Lower leg skin (tissue), 4 donors: ENCODE data around the gene ATP8A2. TPM values are rescaled to one million over a fixed set of nuclear protein-coding genes. Genes with fewer than 3 reads are reported as not detected.

Experiments used
- DNase-seq, 2 donors: peaks; one replicate each; pipeline ENCODE4 v3.0.0-alpha.2; 2019; ENCODE audit warnings: low spot score in 2 of 2
- H3K4me3 ChIP-seq: fragments of 200-600 bp; sonication (generic); 2 replicates; pipeline ENCODE4 v1.5.1; 2017; ENCODE audit warnings: mild to moderate bottlenecking, low read depth; ENCODE audit not compliant: poor library complexity, severe bottlenecking
- CTCF ChIP-seq, 3 donors: fragments of 450-650 bp; IDR thresholded peaks; one replicate each; pipeline ENCODE4 v1.5.1; 2016; ENCODE audit warnings: antibody characterized with exemption in 3 of 3, mild to moderate bottlenecking in 3 of 3, moderate library complexity in 2 of 3
- POLR2A ChIP-seq, 2 donors: fragments of 450-650 bp; IDR thresholded peaks; one replicate each; pipeline ENCODE4 v1.6.1; 2016 to 2017; ENCODE audit warnings: antibody characterized with exemption in 2 of 2, mild to moderate bottlenecking in 1 of 2, moderate library complexity in 1 of 2
- WGBS, 2 donors: methylation state at CpG; one replicate each; pipeline ENCODE4 v1.1.5; 2018; 5-methylcytosine and 5-hydroxymethylcytosine counted together
- intact Hi-C: fragments of 100-400 bp; cut with DNase I; formaldehyde crosslinking; loops from one replicate; pipeline ENCODE4 v1.15.0; 2023; ENCODE audit warnings: low total_unique reads
- total RNA-seq, 4 donors: library from RNA; depleted of rRNA; stranded (reverse); fragments of >200 nt; gene quantifications; one replicate each; pipeline ENCODE4 v1.1.0, GENCODE V29; 2016

The ATP8A2 gene
- total RNA-seq, 4 donors from 2014 or later = 0.05 to 0.23 TPM; not detected in 2

- H3K4me3 ChIP-seq = no peak overlapping the region
- intact Hi-C loops = no loop called here
- WGBS, 2 donors = 59 to 76% methylated on average over 3 of the region's 3 CpGs
- no peak for DNase-seq
- TF ChIP-seq POLR2A (IDR thresholded peaks at IDR 0.05) (no peak), CTCF (IDR thresholded peaks at IDR 0.05) (no peak)
These were observed 662.2 kb downstream of the ATP8A2 start for GRCh38 chr13:26034018-26034417.

- no peak overlapping the region for H3K4me3 ChIP-seq
- DNase-seq = no peak
- WGBS, 2 donors = 79 to 96% methylated on average over 4 of the region's 4 CpGs
- TF ChIP-seq POLR2A (IDR thresholded peaks at IDR 0.05) (no peak), CTCF (IDR thresholded peaks at IDR 0.05) (no peak)
- intact Hi-C loops = no loop called here
These were observed 664.6 kb downstream of the ATP8A2 start for GRCh38 chr13:26036383-26036782.

GRCh38 chr13:26037302-26037701 is 665.5 kb downstream of the ATP8A2 start:
- intact Hi-C loops = no loop called here
- H3K4me3 ChIP-seq = no peak overlapping the region
- WGBS, 2 donors = 53 to 56% methylated on average over 2 of the region's 2 CpGs
- TF ChIP-seq CTCF (IDR thresholded peaks at IDR 0.05) = no peak
- TF ChIP-seq POLR2A (IDR thresholded peaks at IDR 0.05) = no peak
- DNase-seq = no peak

- intact Hi-C loops = no loop called here
- 94 to 97% methylated on average over 8 of the region's 8 CpGs for WGBS, 2 donors
- TF ChIP-seq CTCF (IDR thresholded peaks at IDR 0.05) (no peak), POLR2A (IDR thresholded peaks at IDR 0.05) (no peak)
- no peak overlapping the region for H3K4me3 ChIP-seq
- DNase-seq = no peak
These were observed 667.2 kb downstream of the ATP8A2 start for GRCh38 chr13:26038931-26039475.

- TF ChIP-seq POLR2A (IDR thresholded peaks at IDR 0.05) = no peak
- no peak for TF ChIP-seq CTCF (IDR thresholded peaks at IDR 0.05)
- DNase-seq = no peak
- H3K4me3 ChIP-seq = no peak overlapping the region
- intact Hi-C loops = no loop called here
- 74 to 75% methylated on average over 3 of the region's 3 CpGs for WGBS, 2 donors
These were observed 669.7 kb downstream of the ATP8A2 start for GRCh38 chr13:26041444-26041843.

GRCh38 chr13:26042785-26043184 is 671.0 kb downstream of the ATP8A2 start:
- 83 to 85% methylated on average over 1 of the region's 1 CpG for WGBS, 2 donors
- intact Hi-C loops = no loop called here
- TF ChIP-seq CTCF (IDR thresholded peaks at IDR 0.05) = no peak
- TF ChIP-seq POLR2A (IDR thresholded peaks at IDR 0.05) = no peak
- no peak overlapping the region for H3K4me3 ChIP-seq
- DNase-seq = no peak
